Ramos (cell line): Measurements from ENCODE around the gene PRKCQ.
"Not testable (repeated sequence)": the region's sequence is repeated elsewhere in the genome, so short reads cannot be mapped to it uniquely, and the experiment has no call there.

Source experiments
- in situ Hi-C: fragments of 300-500 bp; cut with MboI; formaldehyde crosslinking; loops from one replicate; pipeline ENCODE4 v1.14.3; 2022; ENCODE audit warnings: low sequenced_read_pairs; ENCODE audit not compliant: unreplicated experiment

The PRKCQ gene

DNA sequence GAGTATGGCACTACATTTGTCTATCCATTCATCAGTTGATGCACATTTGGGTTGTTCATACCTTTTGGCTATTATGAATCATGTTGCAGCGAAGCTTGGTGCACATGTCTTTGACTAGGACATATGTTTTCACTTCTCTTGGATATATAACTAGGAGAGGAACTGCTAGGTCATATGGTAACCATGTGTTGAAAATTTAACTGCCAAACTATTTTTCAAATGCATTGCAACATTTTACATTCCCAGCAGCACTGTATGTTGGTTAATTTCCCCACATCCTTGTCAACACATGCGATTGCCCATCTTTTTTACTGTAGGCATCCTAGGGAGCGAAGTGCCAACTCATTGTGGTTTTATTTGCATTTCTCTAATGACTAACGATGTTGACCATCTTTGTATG, 183.4 kb downstream of the PRKCQ start:
- in situ Hi-C loops, result no loop called here

DNA sequence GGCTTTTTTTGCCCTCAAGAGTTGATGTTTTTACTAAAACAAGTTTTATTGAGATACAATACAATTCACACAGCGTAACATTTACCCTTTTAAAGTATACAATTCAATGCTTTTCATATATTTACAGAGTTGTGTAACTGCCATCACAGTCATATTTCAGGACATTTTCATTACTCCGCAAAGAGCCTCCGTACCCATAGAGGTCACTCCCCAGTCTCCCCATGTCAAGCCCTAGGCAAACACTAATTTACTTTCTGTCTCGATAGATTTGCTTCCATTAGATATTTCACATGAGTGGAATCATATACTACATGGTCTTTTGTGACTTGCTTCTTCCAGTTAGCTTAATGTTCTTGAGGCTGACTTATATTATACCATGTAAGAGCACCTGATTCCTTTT, 183.8 kb downstream of the PRKCQ start:
- in situ Hi-C loops, result no loop called here

DNA sequence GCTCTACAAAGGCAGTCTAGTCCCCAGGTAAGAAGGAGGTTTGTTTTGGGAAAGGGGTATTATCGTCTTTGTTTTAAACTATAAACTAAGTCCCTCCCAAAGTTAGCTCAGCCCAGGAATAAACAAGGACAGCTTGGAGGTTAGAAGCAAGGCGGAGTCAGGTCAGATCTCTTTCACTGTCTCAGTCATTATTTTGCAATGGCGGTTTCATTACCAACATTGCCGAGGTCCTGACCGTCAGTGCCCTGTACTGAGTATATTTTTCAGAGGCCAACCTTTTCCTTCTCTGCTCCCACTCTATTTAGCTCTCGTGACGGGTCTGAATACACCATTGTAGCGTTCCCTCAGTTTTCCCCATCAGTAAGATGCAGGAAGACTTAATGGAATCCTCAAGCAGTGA, 184.5 kb downstream of the PRKCQ start:
- in situ Hi-C loops, result no loop called here

DNA sequence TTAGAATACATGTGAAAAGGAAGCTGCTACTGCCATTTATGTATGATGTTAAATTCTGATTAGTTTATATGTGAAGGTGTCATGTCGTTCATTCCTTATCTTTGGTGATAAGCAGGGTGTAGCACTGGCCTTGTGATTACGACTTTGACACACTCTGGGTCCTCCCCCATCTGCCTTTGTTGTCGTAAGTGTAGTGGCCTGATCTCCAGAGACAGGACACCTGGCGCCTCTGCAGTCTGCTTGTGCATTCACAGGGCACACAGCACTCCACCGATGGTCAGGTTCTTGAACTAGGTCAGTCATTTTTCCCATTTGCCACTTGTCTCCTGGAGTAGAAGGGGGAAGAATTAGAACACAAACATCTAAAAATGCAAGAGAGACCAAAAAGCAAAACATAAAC, 186.0 kb downstream of the PRKCQ start:
- in situ Hi-C loops, result no loop called here

DNA sequence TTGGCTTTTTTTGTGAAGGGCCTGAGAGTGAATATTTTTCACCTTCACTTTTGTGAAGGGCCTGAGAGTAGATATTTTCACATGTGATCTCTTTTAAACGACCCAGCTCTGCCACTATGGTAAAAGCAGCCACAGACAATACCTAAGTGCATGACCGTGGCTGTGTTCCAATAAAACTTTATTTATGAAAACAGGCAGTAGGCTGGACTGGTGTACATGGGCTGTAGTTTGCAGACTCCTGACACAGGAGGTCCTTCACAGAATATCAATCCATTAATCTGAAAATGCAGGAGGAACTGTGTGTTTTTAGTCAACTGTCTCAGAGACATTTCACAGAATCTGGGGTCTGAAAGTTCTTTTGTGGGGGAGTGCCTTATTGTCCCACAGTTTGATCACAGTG, 186.9 kb downstream of the PRKCQ start:
- in situ Hi-C loops, result no loop called here

DNA sequence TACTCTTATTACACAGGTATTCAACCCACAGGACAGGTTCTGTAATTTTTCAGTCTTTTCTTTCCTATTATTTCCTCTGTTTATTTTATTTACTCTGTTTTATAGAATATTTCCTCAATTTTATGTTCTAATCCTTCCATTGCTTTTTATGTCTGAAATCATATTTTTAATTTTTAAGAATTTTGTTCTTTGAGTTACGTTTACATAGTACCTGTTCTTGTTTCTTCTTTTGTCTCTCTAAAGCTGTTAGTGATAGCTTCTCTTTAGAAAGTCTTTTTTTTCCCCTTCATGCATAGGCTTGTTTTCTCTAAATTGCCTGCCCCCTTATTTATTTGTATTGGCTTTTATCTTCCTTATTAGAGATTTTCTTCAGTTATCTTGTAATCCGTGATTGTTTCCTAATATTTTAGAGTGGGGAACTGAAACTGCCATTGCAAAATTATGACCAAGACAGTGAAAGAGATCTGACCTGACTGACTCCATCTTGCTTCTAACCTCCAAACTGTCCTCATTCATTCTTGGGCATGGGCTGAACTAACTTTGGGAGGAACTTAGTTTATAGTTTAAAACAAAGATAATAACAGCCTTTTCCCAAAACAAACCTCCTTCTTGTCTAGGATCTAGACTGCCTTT, 189.7 kb downstream of the PRKCQ start:
- in situ Hi-C loops, result no loop called here

DNA sequence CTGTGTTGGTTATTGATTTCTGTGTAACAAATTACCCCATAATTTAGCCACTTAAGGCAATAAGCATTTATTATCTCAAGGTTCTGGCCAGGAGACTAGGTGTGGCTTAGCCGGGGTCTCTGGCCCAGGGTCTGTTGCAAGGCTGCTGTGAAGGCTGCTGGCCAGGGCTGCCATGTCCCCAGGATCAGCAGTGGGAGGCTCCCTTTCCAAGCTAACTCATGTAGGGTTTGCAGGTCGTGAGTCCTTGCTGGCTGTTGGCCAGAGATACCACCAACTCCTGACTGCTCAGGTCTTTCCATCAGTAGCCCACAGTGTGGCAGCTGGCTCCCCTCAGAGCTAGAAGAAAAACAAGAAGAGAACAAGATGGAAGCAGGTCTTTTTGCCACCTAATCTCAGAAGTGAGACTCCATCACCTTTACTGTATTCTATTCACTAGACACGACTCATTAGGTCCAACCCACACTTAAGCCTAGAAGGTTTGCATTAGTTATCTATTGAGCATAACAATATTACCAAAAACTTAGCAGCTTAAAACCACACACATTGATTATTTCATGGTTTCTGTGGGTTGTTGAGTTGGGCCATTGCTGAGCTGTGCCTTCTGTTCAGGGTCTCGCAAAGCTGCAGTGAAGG, 191.7 kb downstream of the PRKCQ start:
- in situ Hi-C loops, result no loop called here

DNA sequence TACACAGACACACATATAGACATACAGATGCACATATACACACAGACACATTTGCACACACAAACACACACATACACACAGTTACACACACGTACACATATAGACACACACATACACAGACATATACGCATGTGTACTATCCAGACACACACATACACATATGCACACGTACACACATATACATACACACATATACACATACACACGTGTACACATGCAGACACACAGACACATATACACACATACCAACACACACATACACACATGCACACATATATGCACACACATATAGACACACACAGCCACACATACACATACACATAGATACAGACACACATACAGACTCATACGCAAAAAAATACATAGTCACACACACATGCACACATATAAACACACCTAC, 193.1 kb downstream of the PRKCQ start:
- in situ Hi-C loops, result no loop called here

DNA sequence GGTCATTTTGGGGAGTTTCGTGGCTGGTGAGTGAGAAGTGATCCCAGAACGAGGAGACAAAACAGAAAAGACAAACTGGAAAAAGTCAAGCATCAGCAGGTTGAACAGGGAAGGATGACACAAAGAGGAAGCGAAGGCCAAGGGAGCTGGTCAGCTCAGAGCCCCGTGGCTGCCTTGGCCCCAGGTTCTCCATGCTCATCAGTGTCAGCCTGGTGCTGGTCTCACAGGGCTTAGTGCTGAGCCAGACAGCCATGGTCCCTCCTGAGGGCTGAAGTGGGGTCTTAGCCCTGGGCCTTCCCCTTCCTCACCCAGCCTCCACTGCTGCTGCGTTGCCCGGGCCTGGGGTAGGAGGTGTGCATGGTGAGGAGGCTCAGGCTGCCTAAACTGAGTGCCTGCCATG, 193.7 kb downstream of the PRKCQ start:
- in situ Hi-C loops, result no loop called here

DNA sequence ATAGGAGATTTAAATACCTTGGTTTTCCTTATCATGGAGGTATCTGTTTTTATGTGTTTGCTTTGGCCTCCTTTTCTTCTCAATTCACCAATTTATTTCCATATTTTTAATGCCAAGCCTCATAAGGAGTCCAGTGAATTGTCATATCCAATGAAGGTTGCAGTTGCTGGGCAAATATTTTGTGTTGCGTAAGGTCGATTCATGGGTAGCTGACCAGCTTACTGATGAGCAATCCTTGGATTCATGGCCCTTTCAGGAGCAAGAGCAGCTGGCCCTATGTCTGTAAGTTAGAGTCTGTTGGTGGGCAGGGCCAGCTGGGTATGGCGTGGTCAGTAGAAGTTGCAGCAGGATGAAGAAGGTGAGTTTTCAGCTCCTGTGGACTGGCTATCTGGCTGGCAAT, 194.4 kb downstream of the PRKCQ start:
- in situ Hi-C loops, result no loop called here

DNA sequence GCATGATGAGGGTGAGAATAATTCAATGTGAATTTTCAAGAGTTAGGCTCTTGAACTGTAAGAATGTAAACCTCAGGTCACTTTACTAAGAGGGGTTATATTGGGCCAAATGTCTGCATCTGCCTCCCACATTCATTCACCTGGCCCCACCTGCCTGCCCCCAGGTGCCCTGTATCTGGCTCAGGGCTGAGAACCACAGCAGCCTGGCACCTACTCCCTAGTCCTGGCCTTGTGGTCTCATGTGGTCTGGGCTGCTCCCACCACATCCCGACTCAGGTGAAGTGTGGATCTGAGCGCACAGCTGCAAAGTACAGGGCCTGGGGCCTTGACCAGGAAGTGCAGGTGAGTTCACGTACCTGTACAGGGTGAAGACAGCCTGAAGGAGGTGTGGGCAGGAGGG, 195.2 kb downstream of the PRKCQ start:
- in situ Hi-C loops, result no loop called here

DNA sequence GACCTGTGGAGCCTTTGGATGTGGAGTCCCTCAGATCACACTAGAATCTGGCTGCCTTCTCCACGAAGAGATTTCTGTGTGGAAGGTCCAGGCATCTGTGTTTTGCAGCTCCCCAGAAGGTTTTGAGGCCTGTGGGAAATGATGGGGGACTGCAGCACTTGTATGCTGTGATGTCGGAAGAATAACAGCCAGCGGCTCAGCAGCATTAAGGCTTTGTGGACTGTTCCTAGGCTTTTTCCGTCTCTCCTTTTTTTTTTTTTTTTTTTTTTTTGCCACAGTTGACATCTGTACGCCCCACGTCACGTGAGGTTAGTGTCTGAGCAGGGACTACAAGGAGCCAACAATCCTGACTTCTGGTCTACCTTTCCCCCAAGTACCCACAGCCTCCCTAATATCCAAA, 196.0 kb downstream of the PRKCQ start:
- in situ Hi-C loops, result no loop called here

DNA sequence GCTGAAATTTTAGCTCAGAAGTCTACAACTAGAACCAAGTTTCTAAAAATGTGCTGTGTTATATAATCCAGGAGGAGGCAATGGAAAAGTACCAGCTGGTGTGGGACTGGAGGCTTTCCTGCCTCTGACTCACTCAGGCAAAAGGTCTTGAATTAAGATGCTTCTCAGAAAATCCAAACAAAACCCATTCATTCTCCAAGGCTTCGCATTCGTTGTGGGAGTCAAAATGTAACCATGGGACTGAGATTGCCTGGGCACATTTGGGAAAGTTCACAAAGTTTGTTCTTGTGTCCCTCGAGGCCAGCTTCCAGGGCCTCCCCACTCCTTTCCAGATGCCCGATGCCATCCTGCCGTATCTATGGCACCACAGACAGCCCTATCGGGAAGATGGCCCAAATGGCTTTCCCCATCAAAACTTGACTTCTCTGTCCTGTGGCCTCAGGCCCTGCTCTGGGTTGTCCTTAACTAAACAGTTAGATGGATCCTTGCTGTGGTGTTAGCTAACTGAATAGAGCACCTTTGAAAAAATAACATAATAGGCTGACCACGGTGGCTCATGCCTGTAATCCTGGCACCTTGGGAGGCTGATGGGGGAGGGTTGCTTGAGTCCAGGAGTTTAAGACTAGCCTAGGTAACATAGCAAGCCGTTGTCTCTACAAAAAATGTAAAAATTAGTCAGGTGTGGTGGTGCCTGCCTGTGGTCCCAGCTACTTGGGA, 196.8 kb downstream of the PRKCQ start:
- in situ Hi-C loops, result no loop called here

DNA sequence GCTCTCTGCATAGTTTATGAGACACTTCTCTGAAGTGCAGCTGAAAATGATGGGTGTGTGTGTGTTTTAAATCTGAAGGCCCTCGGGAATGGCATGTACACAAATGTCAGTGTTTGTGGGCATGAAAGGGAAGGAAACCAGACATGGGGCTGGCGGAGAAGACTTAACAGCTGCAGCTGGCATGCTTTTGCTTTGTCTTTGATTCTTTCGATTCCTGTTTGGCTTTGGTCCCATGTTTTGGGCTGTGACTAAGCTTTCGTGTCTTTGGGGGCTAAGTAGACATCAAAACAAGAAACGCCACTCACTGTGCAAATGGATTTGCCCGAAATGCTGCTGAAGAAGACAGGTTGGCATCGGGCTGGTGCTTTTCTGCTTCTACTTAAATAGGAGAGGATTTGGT, 198.0 kb downstream of the PRKCQ start:
- in situ Hi-C loops, result no loop called here

DNA sequence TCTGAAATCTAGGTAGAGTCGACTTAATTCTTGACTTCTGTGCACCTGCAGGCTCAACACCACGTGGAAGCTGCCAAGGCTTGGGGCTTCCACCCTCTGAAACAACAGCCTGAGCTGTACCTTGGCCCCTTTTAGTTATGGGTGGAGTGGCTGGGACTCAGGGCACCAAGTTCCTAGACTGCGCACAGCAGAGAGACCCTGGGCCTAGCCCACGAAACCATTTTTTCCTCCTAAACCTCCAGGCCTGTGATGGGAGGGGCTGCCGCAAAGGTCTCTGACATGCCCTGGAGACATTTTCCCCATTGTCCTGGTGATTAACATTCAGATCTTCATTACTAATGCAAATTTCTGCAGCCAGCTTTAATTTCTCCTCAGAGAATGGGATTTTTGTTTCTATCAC, 199.6 kb downstream of the PRKCQ start:
- in situ Hi-C loops, result not testable (repeated sequence)

DNA sequence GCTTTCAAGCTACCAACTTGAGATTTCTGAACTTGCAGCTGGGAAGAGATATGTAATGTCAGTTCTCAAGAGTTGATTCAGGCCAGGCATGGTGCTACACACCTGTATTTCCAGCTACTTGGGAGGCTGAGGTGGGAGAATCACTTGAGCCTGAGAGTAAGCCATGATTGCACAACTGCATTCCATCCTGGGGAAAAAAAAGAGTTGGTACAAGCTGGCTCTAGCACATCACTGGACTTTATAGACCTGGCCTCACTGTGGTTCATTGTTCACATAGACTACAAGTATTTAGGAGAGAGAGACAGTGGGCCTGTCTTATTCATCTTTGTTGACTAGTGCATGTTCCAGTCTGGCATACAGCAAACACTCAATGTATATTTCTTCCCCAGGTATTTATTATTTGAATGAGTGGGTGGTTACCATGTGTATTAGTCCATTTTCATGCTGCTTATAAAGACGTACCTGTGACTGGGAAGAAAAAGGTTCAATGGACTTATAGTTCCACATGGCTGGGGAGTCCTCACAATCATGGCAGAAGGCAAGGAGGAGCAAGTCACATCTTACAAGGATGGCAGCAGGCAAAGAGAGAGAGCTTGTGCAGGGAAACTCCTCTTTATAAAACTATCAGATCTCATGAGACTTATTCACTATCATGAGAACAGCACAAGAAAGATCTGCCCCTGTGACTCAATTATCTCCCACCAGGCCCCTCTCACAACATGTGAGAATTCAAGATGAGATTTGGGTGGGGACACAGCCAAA, 200.9 kb downstream of the PRKCQ start:
- in situ Hi-C loops, result no loop called here
